ENCODE results near the gene MUC6.

DNA sequence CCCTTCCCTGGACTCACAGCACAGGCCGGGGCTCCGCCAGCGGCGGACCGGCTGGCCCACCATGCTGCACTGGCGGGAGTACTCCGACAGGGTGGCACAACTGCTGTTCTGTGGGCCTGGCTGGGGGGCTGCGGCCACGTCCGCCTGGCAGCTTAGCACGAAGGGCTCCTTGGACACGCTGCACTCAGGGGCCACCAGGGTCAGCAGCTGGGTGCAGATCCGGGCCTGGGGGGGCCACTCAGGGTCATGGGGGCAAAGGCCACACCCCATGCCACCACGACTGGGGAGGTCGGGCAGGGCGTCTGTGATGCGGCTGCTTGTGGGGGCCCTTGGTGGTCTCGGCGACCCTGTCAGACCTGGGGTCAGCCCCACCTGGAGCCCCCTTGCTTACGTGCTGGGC is 6.0 kb downstream of the MUC6 start:
- TF ChIP-seq, protein P1, sequence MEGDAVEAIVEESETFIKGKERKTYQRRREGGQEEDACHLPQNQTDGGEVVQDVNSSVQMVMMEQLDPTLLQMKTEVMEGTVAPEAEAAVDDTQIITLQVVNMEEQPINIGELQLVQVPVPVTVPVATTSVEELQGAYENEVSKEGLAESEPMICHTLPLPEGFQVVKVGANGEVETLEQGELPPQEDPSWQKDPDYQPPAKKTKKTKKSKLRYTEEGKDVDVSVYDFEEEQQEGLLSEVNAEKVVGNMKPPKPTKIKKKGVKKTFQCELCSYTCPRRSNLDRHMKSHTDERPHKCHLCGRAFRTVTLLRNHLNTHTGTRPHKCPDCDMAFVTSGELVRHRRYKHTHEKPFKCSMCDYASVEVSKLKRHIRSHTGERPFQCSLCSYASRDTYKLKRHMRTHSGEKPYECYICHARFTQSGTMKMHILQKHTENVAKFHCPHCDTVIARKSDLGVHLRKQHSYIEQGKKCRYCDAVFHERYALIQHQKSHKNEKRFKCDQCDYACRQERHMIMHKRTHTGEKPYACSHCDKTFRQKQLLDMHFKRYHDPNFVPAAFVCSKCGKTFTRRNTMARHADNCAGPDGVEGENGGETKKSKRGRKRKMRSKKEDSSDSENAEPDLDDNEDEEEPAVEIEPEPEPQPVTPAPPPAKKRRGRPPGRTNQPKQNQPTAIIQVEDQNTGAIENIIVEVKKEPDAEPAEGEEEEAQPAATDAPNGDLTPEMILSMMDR (IDR thresholded peaks at IDR 0.05), result no peak
- no peak for TF ChIP-seq POLR2A (IDR thresholded peaks at IDR 0.05)

All from uterus (tissue), 2 donors.